RWPE1 (cell line): Measurements from ENCODE around the gene ICAM1.
"Not testable (repeated sequence)": the region's sequence is repeated elsewhere in the genome, so short reads cannot be mapped to it uniquely, and the experiment has no call there.

ENCODE experiments used
- CTCF ChIA-PET: fragments of 350-600 bp; sonication (Branson Sonifier 250); formaldehyde crosslinking; extraction: SDS; loops from one replicate; lab custom pipeline; 2021; lab: Yijun Ruan, JAX
- POLR2A ChIA-PET: fragments of 400-600 bp; formaldehyde crosslinking; extraction: SDS; loops from one replicate; lab custom pipeline; 2020; ENCODE audit warnings: antibody characterized with exemption; ENCODE audit not compliant: low non-redundant PET; lab: Yijun Ruan, JAX
- DNase-seq: peaks from one replicate; pipeline ENCODE4 v3.0.0; 2012; ENCODE audit warnings: low spot score
- H3K27ac ChIP-seq: fragments of 450-650 bp; 2 replicates; pipeline ENCODE4 v1.5.1; 2017
- CTCF ChIP-seq: fragments of 450-650 bp; conservative IDR thresholded peaks from 2 replicates; pipeline ENCODE4 v1.5.1; 2017; ENCODE audit warnings: low read depth, mild to moderate bottlenecking

The ICAM1 gene

GRCh38 chr19:10238172-10238783 lies 32.6 kb upstream of the ICAM1 start:
- POLR2A ChIA-PET: no interaction called here
- CTCF ChIA-PET: interaction anchor here (0.6 to 1.1 kb wide), 2 partner anchors 12 kb away, joined by 3 read pairs; no protein-coding TSS in a partner anchor
- peak; percentile 29 for DNase-seq
- TF ChIP-seq CTCF: no peak
- no peak overlapping the region for H3K27ac ChIP-seq

- DNase-seq, H3K27ac ChIP-seq, POLR2A ChIA-PET: not testable (repeated sequence)
- CTCF ChIA-PET: interaction anchor here (0.6 kb wide), 1 partner anchor 21 kb away, joined by 3 read pairs; no protein-coding TSS in a partner anchor
Observed at GRCh38 chr19:10241826-10242449, 29.0 kb upstream of the ICAM1 start.

GRCh38 chr19:10243606-10244005 lies 27.3 kb upstream of the ICAM1 start:
- ChIA-PET POLR2A (interaction anchor here (0.7 kb wide), 1 partner anchor 127 kb away, joined by 9 read pairs; no protein-coding TSS in a partner anchor), CTCF (interaction anchor here (0.7 kb wide), 1 partner anchor 8 kb away, joined by 3 read pairs; no protein-coding TSS in a partner anchor)
- no peak overlapping the region for H3K27ac ChIP-seq
- no peak for TF ChIP-seq CTCF
- no peak for DNase-seq

GRCh38 chr19:10245189-10245939 lies 25.6 kb upstream of the ICAM1 start:
- POLR2A ChIA-PET: interaction anchor here (0.6 kb wide), 1 partner anchor 275 kb away, joined by 6 read pairs; no protein-coding TSS in a partner anchor
- no peak for DNase-seq
- TF ChIP-seq CTCF: no peak
- H3K27ac ChIP-seq: no peak overlapping the region
- CTCF ChIA-PET: interaction anchor here (0.6 to 1.4 kb wide), 3 partner anchors 10 to 19 kb away, joined by 3 to 4 read pairs (median 4); no protein-coding TSS in a partner anchor

- no peak overlapping the region for H3K27ac ChIP-seq
- ChIA-PET CTCF (interaction anchor here (0.6 to 1.4 kb wide), 2 partner anchors 12 to 177 kb away, joined by 3 to 4 read pairs; no protein-coding TSS in a partner anchor), POLR2A (no interaction called here)
- no peak for DNase-seq
- no peak for TF ChIP-seq CTCF
Observed at GRCh38 chr19:10246511-10246910, 24.4 kb upstream of the ICAM1 start.

- DNase-seq: peak; percentile 98
- peak within 1 kb of the TSS; percentile 79 for H3K27ac ChIP-seq
- CTCF ChIA-PET: interaction anchor here (0.6 kb wide), 1 partner anchor 38 kb away, joined by 4 read pairs; no protein-coding TSS in a partner anchor
- no peak for TF ChIP-seq CTCF
- POLR2A ChIA-PET: interaction anchor here (0.6 kb wide), 1 partner anchor 1326 kb away, joined by 5 read pairs; no protein-coding TSS in a partner anchor
Observed at GRCh38 chr19:10251792-10252694, 18.9 kb upstream of the ICAM1 start, which contains the start of gene MRPL4. TSS of gene MRPL4 (plus strand) at chr19:10252214. CDS start at chr19:10252254, 40 bp downstream.
